Gastrocnemius medialis (tissue), 4 donors: ENCODE results near the gene HSD11B2.

Source experiments
- CTCF ChIP-seq, 5 experiments: fragments of 450-650 bp in 3 of 5; fragments of 200-600 bp in 2 of 5; sonication (generic) in 2 of 5; IDR thresholded peaks in 4 of 5; conservative IDR thresholded peaks in 1 of 5; 1 replicate in 4 of 5; 2 replicates in 1 of 5; pipeline ENCODE4 v1.5.1; 2016 to 2019; ENCODE audit warnings: antibody characterized with exemption in 5 of 5, mild to moderate bottlenecking in 3 of 5, moderate library complexity in 3 of 5
- POLR2A ChIP-seq, 2 donors: fragments of 450-650 bp; IDR thresholded peaks; one replicate each; pipeline ENCODE4 v1.6.1; 2017; ENCODE audit warnings: antibody characterized with exemption in 2 of 2, mild to moderate bottlenecking in 2 of 2, moderate library complexity in 2 of 2

DNA sequence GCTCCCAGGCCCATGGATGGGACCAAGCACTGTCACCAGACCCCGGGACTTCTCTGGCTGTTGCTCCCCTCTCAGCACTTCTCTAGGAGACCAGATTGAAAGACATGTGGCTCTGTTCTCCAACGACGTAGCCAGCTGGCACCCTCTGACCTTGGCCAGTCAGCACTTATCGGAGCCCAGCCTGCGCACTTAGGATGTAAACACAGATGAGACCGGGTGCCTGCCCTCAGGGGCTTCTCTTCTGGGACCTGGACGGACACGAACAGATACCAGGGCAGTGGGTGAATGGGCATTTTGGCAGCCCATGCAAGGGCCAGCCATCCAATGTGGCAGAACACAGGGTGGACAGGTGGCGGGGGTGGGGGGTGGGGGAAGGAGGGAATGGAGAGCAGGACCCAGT, 21.3 kb upstream of the HSD11B2 start:
- TF ChIP-seq POLR2A (IDR thresholded peaks at IDR 0.05) (no peak), CTCF (IDR thresholded peaks at IDR 0.05 in 4 of 5, conservative IDR thresholded peaks at IDR 0.05 in 1 of 5) (no peak)
